Activated CD8-positive, alpha-beta T cell treated with anti-CD3 and anti-CD28 coated beads for 36 hours (primary cell): ENCODE data around the gene SDHAF1. TPM values are rescaled to one million over a fixed set of nuclear protein-coding genes. Genes with fewer than 3 reads are reported as not detected.

ENCODE experiments used
- ATAC-seq: fragments of 200-7000 bp; cut with Tn5 transposase; one replicate; pipeline ENCODE4 v1.10.0; 2021; ENCODE audit warnings: mild to moderate bottlenecking, moderate library complexity
- CTCF ChIA-PET: fragments of 350-600 bp; sonication (Branson Sonifier 250); formaldehyde crosslinking; loops from one replicate; lab custom pipeline; 2021; ENCODE audit warnings: antibody characterized with exemption; lab: Charles Lee
- POLR2A ChIA-PET: fragments of 350-600 bp; sonication (Branson Sonifier 250); formaldehyde crosslinking; loops from one replicate; lab custom pipeline; 2021; ENCODE audit warnings: antibody characterized with exemption; lab: Charles Lee
- DNase-seq: peaks from one replicate; pipeline ENCODE4 v3.0.0-alpha.2; 2020
- H3K27ac Mint-ChIP-seq: one replicate; pipeline ENCODE4 v1.8.0; 2021; ENCODE audit warnings: mild to moderate bottlenecking, mixed read lengths
- H3K27me3 Mint-ChIP-seq: one replicate; pipeline ENCODE4 v1.8.0; 2021; ENCODE audit warnings: mixed read lengths
- H3K36me3 Mint-ChIP-seq: one replicate; pipeline ENCODE4 v1.8.0; 2021; ENCODE audit warnings: low read depth, mixed read lengths
- H3K4me1 Mint-ChIP-seq: one replicate; pipeline ENCODE4 v1.8.0; 2021; ENCODE audit warnings: low read depth, mixed read lengths
- H3K4me3 Mint-ChIP-seq: one replicate; pipeline ENCODE4 v1.8.0; 2021; ENCODE audit warnings: mild to moderate bottlenecking, moderate library complexity, mixed read lengths
- H3K9me3 Mint-ChIP-seq: one replicate; pipeline ENCODE4 v1.8.0; 2021; ENCODE audit warnings: mixed read lengths
- intact Hi-C: fragments of 100-400 bp; cut with micrococcal nuclease; formaldehyde crosslinking; loops from one replicate; pipeline ENCODE4 v1.10.0; 2022
- total RNA-seq, 2 experiments: library from RNA; stranded (reverse); gene quantifications; one replicate each; pipeline ENCODE4 v1.2.3, GENCODE V29; 2021
- TF ChIP-seq, protein P1 (sequence below): fragments of 200-600 bp; IDR thresholded peaks from one replicate; pipeline ENCODE4 v1.8.0; 2022; ENCODE audit warnings: antibody characterized with exemption, mild to moderate bottlenecking

Gene SDHAF1
- total RNA-seq, 2 experiments from 2014 or later: 22.8 to 24.7 TPM

DNA sequence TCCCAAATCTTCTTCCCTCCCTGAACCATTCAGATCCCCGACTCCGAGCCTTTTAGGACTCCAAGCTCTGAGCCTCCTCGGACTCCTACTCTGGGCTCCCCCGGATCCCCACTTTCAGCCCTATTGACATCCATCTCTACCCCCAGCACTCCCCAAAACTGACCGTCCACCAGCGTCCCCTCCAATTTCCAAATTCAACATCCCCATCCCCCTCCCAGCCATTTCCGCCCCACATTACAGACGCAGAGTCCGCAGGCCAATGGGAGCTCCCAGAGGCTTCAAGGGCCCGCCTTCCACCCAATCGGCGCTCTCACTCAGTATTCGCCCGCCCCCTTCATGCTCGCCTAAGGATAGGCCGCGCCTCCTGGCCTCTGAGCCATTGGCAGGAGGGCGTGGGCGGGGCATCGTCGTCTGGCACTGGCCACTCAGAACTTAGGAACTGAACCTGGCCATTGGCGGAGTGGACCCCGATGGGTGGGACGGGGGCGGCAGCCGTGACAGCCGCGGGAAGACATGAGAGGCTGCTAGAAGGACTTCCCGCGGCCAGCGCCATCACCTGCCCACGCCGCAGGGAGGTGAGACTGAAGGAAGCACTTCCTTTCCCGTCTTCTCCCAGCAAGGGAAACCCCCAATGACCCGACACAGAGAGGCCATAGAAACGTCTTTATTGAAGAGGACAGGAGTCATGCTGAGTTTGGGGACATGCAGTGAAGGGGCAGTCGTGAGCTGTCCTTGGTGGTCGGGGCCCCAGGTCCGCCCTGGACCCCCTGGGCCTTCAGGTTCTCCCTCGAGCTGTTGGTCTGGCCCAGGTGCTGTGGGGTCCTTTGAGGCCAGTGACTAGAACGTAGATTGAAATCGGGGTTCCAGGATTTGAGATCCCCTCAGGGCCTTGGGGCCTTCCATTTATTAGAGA lies 19.3 kb downstream of the SDHAF1 start, which contains the start of gene ALKBH6:
Gene ALKBH6, minus strand, starts transcription at position 202 of the 913 bp plus-strand sequence. CDS start 816 bp downstream, outside the sequence.
- ChIA-PET POLR2A (interaction anchor here (0.7 to 1.4 kb wide), 5 partner anchors 10 to 97 kb away, joined by 3 to 6 read pairs (median 3); partner anchors contain the start of gene SDHAF1), CTCF (interaction anchor here (0.7 to 1.2 kb wide), 5 partner anchors 12 to 67 kb away, joined by 3 to 4 read pairs (median 3); partner anchors contain the start of gene THAP8)
- TF ChIP-seq, protein P1, sequence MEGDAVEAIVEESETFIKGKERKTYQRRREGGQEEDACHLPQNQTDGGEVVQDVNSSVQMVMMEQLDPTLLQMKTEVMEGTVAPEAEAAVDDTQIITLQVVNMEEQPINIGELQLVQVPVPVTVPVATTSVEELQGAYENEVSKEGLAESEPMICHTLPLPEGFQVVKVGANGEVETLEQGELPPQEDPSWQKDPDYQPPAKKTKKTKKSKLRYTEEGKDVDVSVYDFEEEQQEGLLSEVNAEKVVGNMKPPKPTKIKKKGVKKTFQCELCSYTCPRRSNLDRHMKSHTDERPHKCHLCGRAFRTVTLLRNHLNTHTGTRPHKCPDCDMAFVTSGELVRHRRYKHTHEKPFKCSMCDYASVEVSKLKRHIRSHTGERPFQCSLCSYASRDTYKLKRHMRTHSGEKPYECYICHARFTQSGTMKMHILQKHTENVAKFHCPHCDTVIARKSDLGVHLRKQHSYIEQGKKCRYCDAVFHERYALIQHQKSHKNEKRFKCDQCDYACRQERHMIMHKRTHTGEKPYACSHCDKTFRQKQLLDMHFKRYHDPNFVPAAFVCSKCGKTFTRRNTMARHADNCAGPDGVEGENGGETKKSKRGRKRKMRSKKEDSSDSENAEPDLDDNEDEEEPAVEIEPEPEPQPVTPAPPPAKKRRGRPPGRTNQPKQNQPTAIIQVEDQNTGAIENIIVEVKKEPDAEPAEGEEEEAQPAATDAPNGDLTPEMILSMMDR: no peak
- H3K36me3 Mint-ChIP-seq: peaks cover 11% of the 10 kb centered on the region
- intact Hi-C loops: no loop called here
- peak within 1 kb of the TSS; percentile 97 for H3K4me3 Mint-ChIP-seq
- no peaks in the 10 kb centered on the region for H3K9me3 Mint-ChIP-seq
- peak; percentile 100 for DNase-seq
- ATAC-seq: peak; percentile 99
- peak within 1 kb of the TSS; percentile 97 for H3K27ac Mint-ChIP-seq
- H3K27me3 Mint-ChIP-seq: no peaks in the 10 kb centered on the region
- H3K4me1 Mint-ChIP-seq: peaks cover 27% of the 10 kb centered on the region

DNA sequence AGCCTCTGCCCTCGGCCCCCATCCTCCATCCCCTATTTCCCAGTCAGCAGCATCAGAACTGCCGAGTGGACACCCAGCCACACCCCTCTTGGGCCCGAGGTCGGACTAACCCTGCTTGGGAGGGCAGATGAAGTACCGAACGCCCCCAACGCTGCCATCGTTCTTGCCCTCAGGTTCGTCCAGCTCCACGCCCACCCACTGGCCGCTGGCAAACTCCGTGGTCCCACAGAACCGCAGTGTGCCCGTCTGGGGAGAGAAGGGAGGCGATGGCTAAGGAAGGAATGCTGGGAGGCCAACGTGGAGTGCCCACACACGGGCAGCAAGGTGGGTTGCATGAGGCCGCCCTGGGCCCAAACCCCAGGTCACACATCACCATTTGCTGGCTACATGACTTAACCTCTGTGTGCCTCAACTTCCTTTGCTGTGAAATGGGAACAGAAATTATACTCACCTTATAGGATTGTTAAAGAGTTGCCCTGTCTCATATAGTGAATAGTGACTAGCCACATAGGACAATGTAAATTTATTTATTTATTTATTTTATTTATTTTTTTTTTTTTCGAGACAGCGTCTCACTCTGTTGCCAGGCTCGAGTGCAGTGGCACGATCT lies 24.2 kb downstream of the SDHAF1 start:
- Mint-ChIP-seq H3K4me1 (peaks cover 13% of the 10 kb centered on the region), H3K27ac (no peak overlapping the region), H3K36me3 (peaks cover 18% of the 10 kb centered on the region), H3K9me3 (no peaks in the 10 kb centered on the region), H3K27me3 (no peaks in the 10 kb centered on the region), H3K4me3 (no peak overlapping the region)
- POLR2A ChIA-PET: interaction anchor here (0.9 kb wide), 1 partner anchor 11 kb away, joined by 3 read pairs; the partner anchor contains the start of gene SYNE4
- CTCF ChIA-PET: no interaction called here
- intact Hi-C loops: no loop called here
- DNase-seq (no peak), ATAC-seq (no peak)
- TF ChIP-seq, protein P1: no peak

DNA sequence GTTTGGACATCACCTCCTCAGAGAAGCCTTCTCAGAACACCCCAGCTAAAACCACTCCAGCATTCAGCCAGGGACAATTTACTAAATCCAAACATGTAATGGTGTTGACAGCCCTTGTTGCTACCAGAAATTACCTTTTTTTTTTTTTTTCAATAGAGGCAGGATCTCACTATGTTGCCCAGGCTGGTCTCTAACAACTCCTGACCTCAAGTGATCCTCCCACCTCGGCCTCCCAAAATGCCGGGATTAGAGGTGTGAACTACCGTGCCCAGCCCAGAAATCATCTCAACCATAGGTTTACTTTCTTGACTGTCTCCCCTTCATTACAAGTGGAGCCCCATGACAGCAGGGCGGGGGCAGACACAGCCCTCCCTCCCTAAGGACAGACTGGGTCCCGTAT lies 28.4 kb downstream of the SDHAF1 start:
- intact Hi-C loops: no loop called here
- no peaks in the 10 kb centered on the region for H3K27me3 Mint-ChIP-seq
- DNase-seq (no peak), ATAC-seq (no peak)
- POLR2A ChIA-PET: no interaction called here
- no peaks in the 10 kb centered on the region for H3K9me3 Mint-ChIP-seq
- H3K4me3 Mint-ChIP-seq: no peak overlapping the region
- H3K36me3 Mint-ChIP-seq: peaks cover 17% of the 10 kb centered on the region
- TF ChIP-seq, protein P1: no peak
- CTCF ChIA-PET: no interaction called here
- no peak overlapping the region for H3K27ac Mint-ChIP-seq
- H3K4me1 Mint-ChIP-seq: no peaks in the 10 kb centered on the region

DNA sequence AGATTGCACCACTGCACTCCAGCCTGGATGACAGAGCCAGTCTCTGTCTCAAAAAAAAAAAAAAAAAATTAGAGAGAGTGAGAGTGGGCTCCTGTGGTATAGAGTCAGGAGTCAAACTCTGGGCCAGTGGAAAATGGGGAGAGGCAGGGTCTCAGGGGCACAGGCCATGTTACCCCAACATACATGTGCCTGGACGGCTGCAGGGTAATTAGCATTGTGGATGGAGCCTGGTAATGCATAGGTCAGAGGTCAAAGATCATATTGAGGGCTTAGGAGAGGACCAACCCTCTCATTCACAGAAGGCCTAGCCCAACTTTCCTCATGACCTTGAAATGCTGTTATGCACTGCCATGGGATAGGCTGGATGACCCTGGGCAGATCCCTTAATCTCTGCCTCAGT lies 30.6 kb downstream of the SDHAF1 start:
- H3K4me1 Mint-ChIP-seq: no peaks in the 10 kb centered on the region
- intact Hi-C loops: no loop called here
- no peak overlapping the region for H3K27ac Mint-ChIP-seq
- DNase-seq: no peak
- H3K27me3 Mint-ChIP-seq: no peaks in the 10 kb centered on the region
- ChIA-PET CTCF (no interaction called here), POLR2A (no interaction called here)
- TF ChIP-seq, protein P1: no peak
- no peaks in the 10 kb centered on the region for H3K9me3 Mint-ChIP-seq
- no peak overlapping the region for H3K4me3 Mint-ChIP-seq
- no peak for ATAC-seq
- peaks cover 19% of the 10 kb centered on the region for H3K36me3 Mint-ChIP-seq
